DND-41 (cell line): ENCODE data around the gene LYZL1.

ENCODE experiments used
- ATAC-seq: fragments of 200-7000 bp; cut with Tn5 transposase; 3 replicates; pipeline ENCODE4 v1.9.1; 2021; ENCODE audit warnings: low read depth; ENCODE audit not compliant: insufficient read depth
- DNase-seq: peaks from one replicate; pipeline ENCODE4 v3.0.0-alpha.2; 2020
- H2AFZ ChIP-seq: 2 replicates; pipeline ENCODE4 v1.6.0; 2012; ENCODE audit warnings: low read depth, low read length
- H3K27ac ChIP-seq: 2 replicates; pipeline ENCODE4 v1.5.1; 2012; ENCODE audit warnings: low read length, inconsistent platforms
- H3K27me3 ChIP-seq: fragments of 200-600 bp; sonication (generic); 2 replicates; pipeline ENCODE4 v1.6.0; 2012; ENCODE audit warnings: low read length, mild to moderate bottlenecking, inconsistent platforms; ENCODE audit not compliant: insufficient read depth, poor library complexity
- H3K36me3 ChIP-seq: 2 replicates; pipeline ENCODE4 v1.5.1; 2012; ENCODE audit warnings: low read length, inconsistent platforms; ENCODE audit not compliant: insufficient read depth
- H3K4me1 ChIP-seq: 2 replicates; pipeline ENCODE4 v1.5.1; 2012; ENCODE audit warnings: mild to moderate bottlenecking, low read length; ENCODE audit not compliant: insufficient read depth
- H3K4me2 ChIP-seq: 2 replicates; pipeline ENCODE4 v1.6.0; 2012; ENCODE audit warnings: mild to moderate bottlenecking, moderate library complexity, low read length, inconsistent platforms; ENCODE audit not compliant: insufficient read depth
- H3K4me3 ChIP-seq, 2 experiments: fragments of 200-600 bp in 1 of 2; shearing (Covaris generic) in 1 of 2; 2 replicates each; pipeline ENCODE4 v1.5.1; 2012 to 2016; ENCODE audit warnings: inconsistent platforms in 2 of 2, low read length in 2 of 2, mild to moderate bottlenecking in 2 of 2, low read depth in 1 of 2, moderate library complexity in 1 of 2
- H3K79me2 ChIP-seq: 2 replicates; pipeline ENCODE4 v1.6.0; 2012; ENCODE audit warnings: low read length, inconsistent platforms; ENCODE audit not compliant: insufficient read depth
- H3K9ac ChIP-seq: 2 replicates; pipeline ENCODE4 v1.6.0; 2012; ENCODE audit warnings: low read depth, mild to moderate bottlenecking, inconsistent platforms, low read length, moderate library complexity
- H3K9me3 ChIP-seq: 2 replicates; pipeline ENCODE4 v1.5.1; 2012; ENCODE audit warnings: low read length, moderate library complexity, mild to moderate bottlenecking, inconsistent platforms; ENCODE audit not compliant: insufficient read depth, severe bottlenecking
- H4K20me1 ChIP-seq: 2 replicates; pipeline ENCODE4 v1.6.0; 2012; ENCODE audit warnings: low read length; ENCODE audit not compliant: insufficient read depth
- CTCF ChIP-seq: IDR thresholded peaks from 2 replicates; pipeline ENCODE4 v1.5.1; 2012; ENCODE audit warnings: borderline replicate concordance, low read length, moderate library complexity, mild to moderate bottlenecking; ENCODE audit not compliant: poor library complexity, severe bottlenecking; ENCODE audit errors: extremely low read depth
- EZH2 ChIP-seq: IDR thresholded peaks from 3 replicates; pipeline ENCODE4 v1.6.1; 2012; ENCODE audit warnings: borderline replicate concordance, low read depth, mild to moderate bottlenecking, moderate library complexity, low read length, inconsistent platforms; ENCODE audit not compliant: severe bottlenecking

Gene LYZL1

GRCh38 chr10:29353305-29353704, 64.4 kb downstream of the LYZL1 start:
- TF ChIP-seq EZH2 (no peak), CTCF (no peak)
- no peak for ATAC-seq

DNA sequence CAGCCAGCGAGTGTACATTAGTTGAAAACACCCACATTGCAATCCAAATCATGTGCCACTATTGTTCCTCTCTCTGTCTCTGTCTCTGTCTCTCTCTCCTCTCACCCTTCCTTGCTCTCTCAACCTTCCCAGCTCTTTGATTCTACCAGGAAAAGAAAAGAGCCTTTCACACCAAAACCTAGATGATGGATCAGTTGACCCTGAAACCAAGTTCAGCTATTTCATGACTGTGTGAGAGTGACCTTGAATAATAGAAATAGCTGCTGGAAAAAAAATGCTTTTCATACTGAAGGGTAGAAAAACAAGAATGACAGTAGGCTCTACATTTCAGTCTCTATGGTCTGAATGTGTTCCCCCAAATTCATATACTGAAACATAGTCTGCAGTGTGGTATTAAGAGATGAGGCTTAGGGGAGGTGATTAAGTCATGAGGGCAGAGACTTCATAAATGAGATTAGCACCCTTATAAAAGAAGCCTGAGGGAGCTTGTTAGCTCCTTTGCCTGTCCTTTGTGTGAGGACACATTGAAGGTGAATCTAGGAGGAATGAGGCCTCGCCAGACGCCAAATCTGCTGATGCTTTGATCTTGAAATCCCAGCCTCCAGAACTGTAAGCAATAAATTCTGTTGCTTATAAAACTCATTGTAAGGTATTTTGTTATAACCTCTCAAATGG, 65.2 kb downstream of the LYZL1 start:
- no peaks in the 10 kb centered on the region for H3K27me3 ChIP-seq
- H3K4me2 ChIP-seq = no peak overlapping the region
- no peak overlapping the region for H3K9ac ChIP-seq
- H3K4me1 ChIP-seq = no peaks in the 10 kb centered on the region
- no peak overlapping the region for H2AFZ ChIP-seq
- ATAC-seq = no peak
- H3K79me2 ChIP-seq = no peaks in the 10 kb centered on the region
- TF ChIP-seq CTCF = no peak
- no peak for TF ChIP-seq EZH2
- H4K20me1 ChIP-seq = no peaks in the 10 kb centered on the region
- no peak overlapping the region for H3K4me3 ChIP-seq
- H3K36me3 ChIP-seq = no peaks in the 10 kb centered on the region
- DNase-seq = no peak
- no peak overlapping the region for H3K27ac ChIP-seq
- H3K9me3 ChIP-seq = no peaks in the 10 kb centered on the region

More at GRCh38 chr10:29353305-29353704, 64.4 kb downstream of the LYZL1 start:
- no peak overlapping the region for H3K4me2 ChIP-seq
- H2AFZ ChIP-seq = no peak overlapping the region
- no peak overlapping the region for H3K9ac ChIP-seq
- H3K27me3 ChIP-seq = no peaks in the 10 kb centered on the region
- no peaks in the 10 kb centered on the region for H3K36me3 ChIP-seq
- H3K27ac ChIP-seq = no peak overlapping the region
- H3K4me1 ChIP-seq = no peaks in the 10 kb centered on the region
- H4K20me1 ChIP-seq = no peaks in the 10 kb centered on the region
- H3K4me3 ChIP-seq = no peak overlapping the region
- DNase-seq = no peak
- H3K79me2 ChIP-seq = no peaks in the 10 kb centered on the region
- no peaks in the 10 kb centered on the region for H3K9me3 ChIP-seq

- H3K4me2 ChIP-seq = no peak overlapping the region
- TF ChIP-seq CTCF = no peak
- no peaks in the 10 kb centered on the region for H3K4me1 ChIP-seq
- H3K9ac ChIP-seq = no peak overlapping the region
- no peak overlapping the region for H3K4me3 ChIP-seq
- ATAC-seq (no peak), DNase-seq (no peak)
- no peaks in the 10 kb centered on the region for H4K20me1 ChIP-seq
- H3K9me3 ChIP-seq = no peaks in the 10 kb centered on the region
- no peak overlapping the region for H3K27ac ChIP-seq
- H3K36me3 ChIP-seq = no peaks in the 10 kb centered on the region
- H3K79me2 ChIP-seq = no peaks in the 10 kb centered on the region
- H2AFZ ChIP-seq = no peak overlapping the region
- no peaks in the 10 kb centered on the region for H3K27me3 ChIP-seq
These were observed 66.6 kb downstream of the LYZL1 start for GRCh38 chr10:29355411-29355991.

GRCh38 chr10:29356931-29357330, 68.1 kb downstream of the LYZL1 start:
- Histone ChIP-seq H2AFZ (no peak overlapping the region), H3K4me1 (no peaks in the 10 kb centered on the region), H3K9ac (no peak overlapping the region), H4K20me1 (no peaks in the 10 kb centered on the region), H3K79me2 (no peaks in the 10 kb centered on the region), H3K9me3 (no peaks in the 10 kb centered on the region), H3K36me3 (no peaks in the 10 kb centered on the region), H3K4me3 (no peak overlapping the region), H3K4me2 (no peak overlapping the region), H3K27me3 (no peaks in the 10 kb centered on the region), H3K27ac (no peak overlapping the region)
- DNase-seq (no peak), ATAC-seq (no peak)
- no peak for TF ChIP-seq CTCF
- no peak for TF ChIP-seq EZH2
